NT2/D1 (cell line): ENCODE results near the gene NRDE2.
A peak's percentile ranks its signal among the peaks of the same experiment; 100 is the strongest.
"Not testable (repeated sequence)": the region's sequence is repeated elsewhere in the genome, so short reads cannot be mapped to it uniquely, and the experiment has no call there.

ENCODE experiments used
- DNase-seq: peaks from one replicate; pipeline ENCODE4 v3.0.0-alpha.2; 2011; ENCODE audit warnings: low read depth, low spot score
- H3K27me3 ChIP-seq: 2 replicates; pipeline ENCODE4 v1.6.0; 2011; ENCODE audit warnings: mild to moderate bottlenecking; ENCODE audit not compliant: insufficient read length, insufficient read depth
- H3K36me3 ChIP-seq: 2 replicates; pipeline ENCODE4 v1.6.1; 2011; ENCODE audit warnings: mild to moderate bottlenecking, low read length, mixed read lengths; ENCODE audit not compliant: insufficient read depth, insufficient read length
- H3K4me1 ChIP-seq: 2 replicates; pipeline ENCODE4 v1.5.1; 2011; ENCODE audit not compliant: insufficient read depth, insufficient read length
- H3K4me3 ChIP-seq: 2 replicates; pipeline ENCODE4 v1.5.1; 2011; ENCODE audit warnings: low read depth; ENCODE audit not compliant: insufficient read length
- H3K9ac ChIP-seq: 2 replicates; pipeline ENCODE4 v1.6.0; 2011; ENCODE audit warnings: low read depth; ENCODE audit not compliant: insufficient read length
- H3K9me3 ChIP-seq: 2 replicates; pipeline ENCODE4 v1.5.1; 2011; ENCODE audit warnings: mild to moderate bottlenecking, low read length; ENCODE audit not compliant: insufficient read depth
- SUZ12 ChIP-seq: IDR thresholded peaks from 2 replicates; pipeline ENCODE4 v1.6.1; 2011; ENCODE audit not compliant: insufficient read length, insufficient read depth; ENCODE audit errors: extremely low read depth
- YY1 ChIP-seq: IDR thresholded peaks from 2 replicates; pipeline ENCODE4 v1.6.1; 2011; ENCODE audit not compliant: insufficient read length, insufficient read depth
- ZNF274 ChIP-seq: IDR thresholded peaks from 2 replicates; pipeline ENCODE4 v1.6.1; 2011; ENCODE audit warnings: mild to moderate bottlenecking, low read depth, low read length

Gene NRDE2

GRCh38 chr14:90235179-90235976 lies 96.4 kb downstream of the NRDE2 start:
- Histone ChIP-seq H3K4me1 (no peaks in the 10 kb centered on the region), H3K9ac (no peak overlapping the region), H3K36me3 (no peaks in the 10 kb centered on the region), H3K4me3 (no peak overlapping the region), H3K9me3 (peaks cover 37% of the 10 kb centered on the region), H3K27me3 (no peaks in the 10 kb centered on the region)
- peak; percentile 65 for DNase-seq
- TF ChIP-seq ZNF274 = no peak
- TF ChIP-seq YY1 = no peak
- no peak for TF ChIP-seq SUZ12

- H3K4me1 ChIP-seq, H3K9me3 ChIP-seq, H3K4me3 ChIP-seq, H3K9ac ChIP-seq, H3K36me3 ChIP-seq, H3K27me3 ChIP-seq, DNase-seq: not testable (repeated sequence)
These were observed 101.8 kb downstream of the NRDE2 start for GRCh38 chr14:90229942-90230341.

- Histone ChIP-seq H3K4me1 (no peaks in the 10 kb centered on the region), H3K27me3 (no peaks in the 10 kb centered on the region), H3K9me3 (no peaks in the 10 kb centered on the region), H3K4me3 (no peak overlapping the region), H3K9ac (no peak overlapping the region), H3K36me3 (no peaks in the 10 kb centered on the region)
- no peak for DNase-seq
- TF ChIP-seq ZNF274 (no peak), YY1 (no peak), SUZ12 (no peak)
These were observed 103.3 kb downstream of the NRDE2 start for GRCh38 chr14:90228478-90228877.
